Prostate gland (tissue), 2 donors: ENCODE measurements around the gene ALDH9A1. TPM values are rescaled to one million over a fixed set of nuclear protein-coding genes. Genes with fewer than 3 reads are reported as not detected.

Source experiments
- DNase-seq: peaks from one replicate; pipeline ENCODE4 v3.0.0-alpha.2; 2019; ENCODE audit warnings: low spot score
- H3K27ac ChIP-seq, 2 donors: fragments of 200-600 bp; sonication (generic); 2 replicates each; pipeline ENCODE4 v1.5.1; 2017 to 2019
- H3K27me3 ChIP-seq: fragments of 200-600 bp; sonication (generic); replicated peaks from 2 replicates; pipeline ENCODE4 v1.5.1; 2019; ENCODE audit not compliant: insufficient read depth
- H3K36me3 ChIP-seq, 2 donors: fragments of 200-600 bp; sonication (generic); 1 replicate in 1 of 2; 2 replicates in 1 of 2; pipeline versions ENCODE4 v1.5.1 to v1.8.1; 2017 to 2019
- H3K4me1 ChIP-seq: fragments of 200-600 bp; sonication (generic); replicated peaks from 2 replicates; pipeline ENCODE4 v1.5.1; 2019
- H3K4me3 ChIP-seq, 2 donors: fragments of 200-600 bp; sonication (generic); 2 replicates each; pipeline ENCODE4 v1.5.1; 2017 to 2019
- H3K9me3 ChIP-seq: fragments of 200-600 bp; sonication (generic); 2 replicates; pipeline ENCODE4 v1.5.1; 2017
- POLR2A ChIP-seq: fragments of 450-650 bp; IDR thresholded peaks from one replicate; pipeline ENCODE4 v1.6.1; 2016; ENCODE audit warnings: antibody characterized with exemption, mild to moderate bottlenecking
- POLR2AphosphoS5 ChIP-seq: sonication (generic); formaldehyde crosslinking; IDR thresholded peaks from one replicate; pipeline ENCODE4 v1.6.1; 2017; ENCODE audit warnings: antibody characterized with exemption
- WGBS: methylation state at CpG from one replicate; pipeline ENCODE4 v1.1.5; 2018; 5-methylcytosine and 5-hydroxymethylcytosine counted together
- intact Hi-C: fragments of 100-400 bp; cut with DNase I; formaldehyde crosslinking; loops from one replicate; pipeline ENCODE4 v1.14.2; 2022
- total RNA-seq, 2 donors: library from RNA; depleted of rRNA; stranded (reverse); fragments of >200 nt; gene quantifications; one replicate each; pipeline ENCODE4 v1.1.0, GENCODE V29; 2016
- TF ChIP-seq, protein P1 (sequence below), 4 experiments: fragments of 200-600 bp in 2 of 4; fragments of 450-650 bp in 2 of 4; sonication (generic) in 2 of 4; IDR thresholded peaks; 1 replicate in 3 of 4; 2 replicates in 1 of 4; pipeline ENCODE4 v1.5.1; 2016 to 2019; ENCODE audit warnings: antibody characterized with exemption in 4 of 4, mild to moderate bottlenecking in 2 of 4, moderate library complexity in 2 of 4

The ALDH9A1 gene
- total RNA-seq, 2 donors from 2014 or later = 172 to 206 TPM

DNA sequence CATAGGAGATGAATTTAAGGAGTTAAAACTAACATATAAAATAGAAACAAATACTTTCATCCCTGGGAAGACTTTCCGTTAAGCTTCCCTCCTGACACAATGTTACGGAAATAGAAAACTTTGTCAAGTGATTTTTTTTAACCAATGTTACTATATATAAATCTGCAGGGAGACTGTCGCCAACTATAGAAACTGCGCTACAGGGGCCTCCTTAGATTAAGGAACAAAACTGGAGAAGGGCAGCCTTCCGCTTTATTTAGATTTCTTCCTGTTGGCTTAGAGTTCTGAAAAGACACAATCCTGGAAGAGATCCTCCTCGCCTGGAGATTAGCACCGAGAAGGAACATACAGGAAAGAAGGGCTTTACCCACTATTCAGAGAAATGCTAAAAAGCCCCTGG lies 65.9 kb downstream of the ALDH9A1 start:
- intact Hi-C loops = loop anchor here (2.0 kb wide), 2 partner anchors 66 to 136 kb away; partner anchors contain the start of genes ALDH9A1 and TMCO1
- peak overlapping the region; percentile 63 to 77 for H3K4me3 ChIP-seq
- TF ChIP-seq, protein P1, sequence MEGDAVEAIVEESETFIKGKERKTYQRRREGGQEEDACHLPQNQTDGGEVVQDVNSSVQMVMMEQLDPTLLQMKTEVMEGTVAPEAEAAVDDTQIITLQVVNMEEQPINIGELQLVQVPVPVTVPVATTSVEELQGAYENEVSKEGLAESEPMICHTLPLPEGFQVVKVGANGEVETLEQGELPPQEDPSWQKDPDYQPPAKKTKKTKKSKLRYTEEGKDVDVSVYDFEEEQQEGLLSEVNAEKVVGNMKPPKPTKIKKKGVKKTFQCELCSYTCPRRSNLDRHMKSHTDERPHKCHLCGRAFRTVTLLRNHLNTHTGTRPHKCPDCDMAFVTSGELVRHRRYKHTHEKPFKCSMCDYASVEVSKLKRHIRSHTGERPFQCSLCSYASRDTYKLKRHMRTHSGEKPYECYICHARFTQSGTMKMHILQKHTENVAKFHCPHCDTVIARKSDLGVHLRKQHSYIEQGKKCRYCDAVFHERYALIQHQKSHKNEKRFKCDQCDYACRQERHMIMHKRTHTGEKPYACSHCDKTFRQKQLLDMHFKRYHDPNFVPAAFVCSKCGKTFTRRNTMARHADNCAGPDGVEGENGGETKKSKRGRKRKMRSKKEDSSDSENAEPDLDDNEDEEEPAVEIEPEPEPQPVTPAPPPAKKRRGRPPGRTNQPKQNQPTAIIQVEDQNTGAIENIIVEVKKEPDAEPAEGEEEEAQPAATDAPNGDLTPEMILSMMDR (IDR thresholded peaks at IDR 0.05) = no peak
- no peaks in the 10 kb centered on the region for H3K9me3 ChIP-seq
- H3K27me3 ChIP-seq = no peaks in the 10 kb centered on the region
- no peaks in the 10 kb centered on the region for H3K36me3 ChIP-seq
- H3K27ac ChIP-seq = peak overlapping the region; percentile 87 to 92
- 6% methylated on average over 7 of the region's 7 CpGs for WGBS
- DNase-seq = no peak
- H3K4me1 ChIP-seq = peaks cover 5% of the 10 kb centered on the region

DNA sequence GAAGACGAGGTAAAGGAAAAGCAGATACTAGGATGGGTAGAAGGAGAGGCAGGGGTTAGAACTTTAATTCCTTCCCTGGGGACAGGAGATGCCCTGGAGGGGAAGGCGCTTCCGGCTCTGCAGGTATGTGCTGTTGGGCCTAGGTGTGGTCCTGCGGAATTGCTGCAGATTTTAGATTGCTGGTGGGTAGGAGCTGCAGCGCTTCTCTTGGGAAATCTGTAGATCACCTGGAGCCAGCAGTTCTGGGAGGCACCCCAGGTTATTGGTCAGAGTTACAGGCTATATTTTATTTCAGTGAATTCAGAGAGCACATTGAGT lies 66.3 kb downstream of the ALDH9A1 start:
- intact Hi-C loops = loop anchor here (2.0 kb wide), 2 partner anchors 67 to 137 kb away; partner anchors contain the start of genes ALDH9A1 and TMCO1
- WGBS = 9% methylated on average over 5 of the region's 5 CpGs
- Histone ChIP-seq H3K9me3 (no peaks in the 10 kb centered on the region), H3K27me3 (no peaks in the 10 kb centered on the region), H3K36me3 (no peaks in the 10 kb centered on the region), H3K4me1 (peaks cover 5% of the 10 kb centered on the region), H3K4me3 (peak overlapping the region; percentile 63 to 77), H3K27ac (peak overlapping the region; percentile 87 to 92)
- TF ChIP-seq POLR2A = no peak
- TF ChIP-seq, protein P1 (IDR thresholded peaks at IDR 0.05) = no peak
- no peak for TF ChIP-seq POLR2AphosphoS5
- DNase-seq = no peak

DNA sequence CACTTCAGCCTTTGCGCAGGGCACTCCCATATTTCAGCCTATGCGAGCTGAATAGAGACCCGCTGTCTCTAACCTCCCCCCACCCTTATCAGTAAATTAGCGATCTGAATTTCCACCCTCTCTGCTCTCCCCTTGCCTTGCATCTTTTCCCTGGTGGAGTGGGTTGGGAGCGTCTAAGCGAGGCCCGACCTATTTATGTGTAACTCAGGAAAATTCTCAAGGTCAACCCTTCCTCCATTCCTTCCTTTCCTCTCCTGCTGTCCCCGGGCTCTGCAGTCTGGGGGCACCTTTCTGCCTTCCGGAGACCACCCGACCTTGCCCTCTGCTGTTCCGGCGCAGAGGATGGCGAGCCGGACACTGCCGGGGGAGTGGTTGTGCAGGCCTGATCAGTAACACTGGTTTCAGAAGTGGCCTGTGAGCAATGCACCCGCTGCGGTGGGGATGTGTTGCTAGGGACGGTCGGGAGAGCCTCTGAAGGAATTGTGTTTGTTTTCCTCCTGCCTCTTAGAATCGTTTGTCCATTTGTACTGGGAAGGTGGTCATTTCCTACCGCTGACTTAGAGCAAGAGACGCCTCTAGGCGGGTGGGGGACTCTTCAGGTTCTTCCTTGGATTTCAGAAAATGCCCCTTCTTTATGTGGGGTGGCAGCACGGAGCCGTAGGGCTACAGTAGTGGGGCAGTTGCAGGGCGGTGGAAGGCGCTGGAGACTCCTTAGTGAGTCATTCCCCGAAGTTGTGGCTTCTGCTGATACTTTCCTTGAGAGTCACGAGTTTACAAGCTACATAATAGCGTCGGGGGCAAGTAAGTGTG lies 66.8 kb downstream of the ALDH9A1 start:
- Histone ChIP-seq H3K36me3 (no peaks in the 10 kb centered on the region), H3K9me3 (no peaks in the 10 kb centered on the region), H3K4me1 (peaks cover 5% of the 10 kb centered on the region), H3K27ac (peak overlapping the region; percentile 87 to 92), H3K27me3 (no peaks in the 10 kb centered on the region), H3K4me3 (peak overlapping the region; percentile 63 to 77)
- WGBS = under 1% methylated on average over 31 of the region's 31 CpGs
- DNase-seq = peak; percentile 53
- TF ChIP-seq, protein P1 (IDR thresholded peaks at IDR 0.05) = peak in 1 of 4 experiments; percentile 1
- TF ChIP-seq POLR2A = no peak
- intact Hi-C loops = loop anchor here (2.0 kb wide), 2 partner anchors 67 to 137 kb away; partner anchors contain the start of genes ALDH9A1 and TMCO1

DNA sequence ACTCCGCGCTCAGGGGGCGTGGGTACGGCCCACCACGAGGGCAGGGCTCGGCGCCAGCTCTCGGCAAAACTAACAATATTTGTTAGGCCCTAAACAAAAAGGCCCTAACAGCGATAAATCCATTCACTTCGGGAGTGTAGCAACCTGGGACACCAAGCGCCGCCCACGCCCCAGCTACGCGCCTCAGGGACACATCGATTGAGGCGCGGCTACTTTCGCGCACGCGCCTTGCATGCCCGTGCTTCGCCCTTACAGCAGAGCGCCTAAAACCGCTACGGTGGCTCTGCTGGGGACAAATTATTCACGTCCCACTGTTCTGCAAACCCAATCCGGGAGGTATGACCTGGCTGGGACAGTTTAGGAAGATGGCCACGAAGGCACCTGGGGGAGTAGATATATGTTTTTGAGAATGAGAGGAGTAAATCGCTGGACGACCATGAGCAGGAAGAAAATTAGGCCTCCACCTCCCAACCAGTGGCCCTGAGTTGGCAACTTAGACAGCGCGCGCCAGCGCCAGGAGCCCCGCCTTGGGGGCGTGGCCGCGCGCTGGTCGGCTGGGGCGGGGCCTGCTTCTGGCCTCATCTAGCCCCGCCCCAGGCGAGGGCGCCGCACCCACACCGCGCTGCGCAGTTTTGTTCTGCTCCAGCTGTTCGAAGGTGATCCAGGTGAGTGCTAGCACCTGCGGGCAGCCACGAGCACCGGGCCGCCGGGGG lies 67.6 kb downstream of the ALDH9A1 start, which contains the start of gene MGST3:
TSS of gene MGST3 (plus strand) at position 606 of the 713 bp plus-strand sequence. CDS start 18,614 bp downstream, outside the sequence.
- Histone ChIP-seq H3K27me3 (no peaks in the 10 kb centered on the region), H3K27ac (peak within 1 kb of the TSS; percentile 87 to 92), H3K4me3 (peak within 1 kb of the TSS; percentile 63 to 77), H3K9me3 (no peaks in the 10 kb centered on the region), H3K4me1 (peaks cover 5% of the 10 kb centered on the region), H3K36me3 (no peaks in the 10 kb centered on the region)
- peak; percentile 93 for DNase-seq
- intact Hi-C loops = no loop called here
- WGBS = under 1% methylated on average over 54 of the region's 56 CpGs
- peak; percentile 86 for TF ChIP-seq POLR2AphosphoS5
- peak; percentile 87 for TF ChIP-seq POLR2A
- TF ChIP-seq, protein P1 (IDR thresholded peaks at IDR 0.05) = peak in 2 of 4 experiments; percentile 3 to 13
